ENCODE data around the gene SORCS1. TPM values are rescaled to one million over a fixed set of nuclear protein-coding genes. Genes with fewer than 3 reads are reported as not detected.
"Not testable (repeated sequence)": the region's sequence is repeated elsewhere in the genome, so short reads cannot be mapped to it uniquely, and the experiment has no call there.

Gene SORCS1
- total RNA-seq, 6 experiments from 2014 or later: 0.09 to 0.14 (median 0.10) TPM; not detected in 3

- no peak overlapping the region for H3K27ac Mint-ChIP-seq
- no peak overlapping the region for H3K4me3 Mint-ChIP-seq
- DNase-seq: no peak
- no peaks in the 10 kb centered on the region for H3K36me3 Mint-ChIP-seq (ENCODE audit: low read depth)
- no peak for TF ChIP-seq CTCF (IDR thresholded peaks at IDR 0.05)
- H3K27me3 Mint-ChIP-seq (ENCODE audit: insufficient read depth): no peaks in the 10 kb centered on the region
- no peaks in the 10 kb centered on the region for H3K4me1 Mint-ChIP-seq (ENCODE audit: low read depth)
- H3K9me3 Mint-ChIP-seq: peaks cover 37% of the 10 kb centered on the region
Measured at GRCh38 chr10:106935978-106936451, 228.5 kb downstream of the SORCS1 start.

- H3K4me3 Mint-ChIP-seq: no peak overlapping the region
- no peaks in the 10 kb centered on the region for H3K36me3 Mint-ChIP-seq (ENCODE audit: low read depth)
- H3K27ac Mint-ChIP-seq: no peak overlapping the region
- no peak for TF ChIP-seq CTCF (IDR thresholded peaks at IDR 0.05)
- peaks cover 29% of the 10 kb centered on the region for H3K9me3 Mint-ChIP-seq
- no peaks in the 10 kb centered on the region for H3K27me3 Mint-ChIP-seq (ENCODE audit: insufficient read depth)
- H3K4me1 Mint-ChIP-seq (ENCODE audit: low read depth): no peaks in the 10 kb centered on the region
- no peak for DNase-seq
Measured at GRCh38 chr10:106931853-106932249, 232.7 kb downstream of the SORCS1 start.

GRCh38 chr10:106931159-106931852, 233.2 kb downstream of the SORCS1 start:
- no peaks in the 10 kb centered on the region for H3K36me3 Mint-ChIP-seq (ENCODE audit: low read depth)
- H3K9me3 Mint-ChIP-seq: peaks cover 31% of the 10 kb centered on the region
- no peak overlapping the region for H3K4me3 Mint-ChIP-seq
- no peak overlapping the region for H3K27ac Mint-ChIP-seq
- H3K27me3 Mint-ChIP-seq (ENCODE audit: insufficient read depth): no peaks in the 10 kb centered on the region
- TF ChIP-seq CTCF (IDR thresholded peaks at IDR 0.05): no peak
- no peak for DNase-seq
- no peaks in the 10 kb centered on the region for H3K4me1 Mint-ChIP-seq (ENCODE audit: low read depth)

GRCh38 chr10:106930751-106931150, 233.8 kb downstream of the SORCS1 start:
- Mint-ChIP-seq H3K36me3 (ENCODE audit: low read depth) (no peaks in the 10 kb centered on the region), H3K27me3 (ENCODE audit: insufficient read depth) (no peaks in the 10 kb centered on the region), H3K9me3 (peaks cover 27% of the 10 kb centered on the region), H3K4me1 (ENCODE audit: low read depth) (no peaks in the 10 kb centered on the region), H3K27ac (no peak overlapping the region), H3K4me3 (no peak overlapping the region)
- no peak for DNase-seq
- no peak for TF ChIP-seq CTCF (IDR thresholded peaks at IDR 0.05)

DNA sequence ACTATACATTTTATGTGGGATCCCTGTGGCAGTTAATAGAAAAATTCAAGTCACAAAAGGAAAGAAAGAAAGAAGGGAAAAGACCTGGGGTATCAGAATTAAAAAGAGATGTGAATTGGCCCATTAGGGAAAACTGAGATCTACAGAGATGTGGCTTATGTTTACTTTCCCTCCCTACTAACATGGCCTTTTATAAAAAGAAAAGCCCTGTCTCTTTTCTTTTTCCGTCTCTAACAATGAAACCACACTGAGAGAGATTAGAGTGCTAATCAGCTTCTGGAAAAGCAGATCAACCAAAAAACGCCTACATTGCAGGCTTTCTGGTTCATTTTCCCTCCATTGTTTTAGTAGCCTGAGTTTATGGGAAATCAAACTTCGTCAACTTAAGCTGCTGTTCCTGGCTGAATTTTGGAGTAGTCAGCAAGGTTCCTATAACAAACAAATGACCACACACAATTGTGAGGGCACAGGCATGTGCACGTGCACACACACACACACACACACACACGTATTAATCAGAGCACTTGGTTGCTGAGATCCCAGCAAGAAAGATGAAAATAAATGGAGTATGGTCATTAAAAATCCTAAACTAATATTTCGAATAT, 235.1 kb downstream of the SORCS1 start:
- Mint-ChIP-seq H3K27me3 (ENCODE audit: insufficient read depth) (no peaks in the 10 kb centered on the region), H3K27ac (no peak overlapping the region), H3K4me1 (ENCODE audit: low read depth) (no peaks in the 10 kb centered on the region), H3K36me3 (ENCODE audit: low read depth) (no peaks in the 10 kb centered on the region), H3K9me3 (peaks cover 24% of the 10 kb centered on the region), H3K4me3 (no peak overlapping the region)
- TF ChIP-seq CTCF (IDR thresholded peaks at IDR 0.05): no peak
- no peak for DNase-seq

- not testable (repeated sequence) for H3K27me3 Mint-ChIP-seq (ENCODE audit: insufficient read depth); H3K27ac Mint-ChIP-seq; H3K36me3 Mint-ChIP-seq (ENCODE audit: low read depth)
Measured at GRCh38 chr10:106928151-106928550, 236.4 kb downstream of the SORCS1 start.

More at GRCh38 chr10:106928151-106928550, 236.4 kb downstream of the SORCS1 start:
- DNase-seq; H3K4me3 Mint-ChIP-seq; H3K4me1 Mint-ChIP-seq (ENCODE audit: low read depth): not testable (repeated sequence)
- peaks cover 20% of the 10 kb centered on the region for H3K9me3 Mint-ChIP-seq
